Right lobe of liver (tissue), 4 donors: ENCODE results near the gene TENM4.

Source experiments
- CTCF ChIP-seq, 4 donors: fragments of 200-600 bp in 3 of 4; fragments of 450-650 bp in 1 of 4; IDR thresholded peaks; one replicate each; pipeline versions ENCODE4 v1.5.1 to v1.8.0; 2016 to 2022; ENCODE audit warnings: antibody characterized with exemption in 4 of 4, mild to moderate bottlenecking in 2 of 4
- POLR2A ChIP-seq: fragments of 450-650 bp; IDR thresholded peaks from one replicate; pipeline ENCODE4 v1.6.1; 2017; ENCODE audit warnings: antibody characterized with exemption, mild to moderate bottlenecking
- donor health status: DM: no; HTN: no; CAD: no.
- donor health status: DM: no; HTN: no; CAD: no.
- donor health status: DM: no; HTN: yes; CAD: no.

- TF ChIP-seq CTCF (IDR thresholded peaks at IDR 0.05) (no peak), POLR2A (no peak)
Measured at GRCh38 chr11:79352349-79352703, 88.5 kb downstream of the TENM4 start.
